Measurements from ENCODE around the gene TOMM7.
A peak's percentile ranks its signal among the peaks of the same experiment; 100 is the strongest.

Gene TOMM7

GRCh38 chr7:22864855-22865601, 42.4 kb upstream of the TOMM7 start:
- TF ChIP-seq CTCF (conservative IDR thresholded peaks at IDR 0.05) = no peak
- TF ChIP-seq ZFX (IDR thresholded peaks at IDR 0.05) = no peak
- H3K27ac ChIP-seq = no peak overlapping the region

DNA sequence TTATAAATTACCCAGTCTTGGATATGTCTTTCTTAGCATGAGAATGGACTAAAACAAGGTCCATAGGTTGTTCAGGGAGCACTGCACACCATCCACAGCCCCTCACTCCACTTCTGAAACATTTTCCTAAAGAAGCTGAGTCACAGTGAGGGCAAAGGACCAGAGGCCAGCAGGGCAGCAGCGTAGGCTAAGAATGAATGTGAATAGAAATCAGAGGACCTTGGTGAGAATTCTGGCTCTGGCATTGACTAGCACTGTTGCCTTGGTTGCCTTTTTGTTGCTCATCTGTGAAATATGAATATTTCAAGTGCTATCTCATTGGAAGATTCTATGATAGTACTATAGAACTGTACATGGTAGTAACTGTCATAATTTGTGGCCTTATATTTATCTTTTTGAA, 41.7 kb upstream of the TOMM7 start:
- H3K27ac ChIP-seq = no peak overlapping the region
- TF ChIP-seq ZFX (IDR thresholded peaks at IDR 0.05) = no peak
- no peak for TF ChIP-seq CTCF (conservative IDR thresholded peaks at IDR 0.05)

GRCh38 chr7:22863156-22863899, 40.7 kb upstream of the TOMM7 start:
- H3K27ac ChIP-seq = no peak overlapping the region
- TF ChIP-seq ZFX (IDR thresholded peaks at IDR 0.05) (no peak), CTCF (conservative IDR thresholded peaks at IDR 0.05) (no peak)

DNA sequence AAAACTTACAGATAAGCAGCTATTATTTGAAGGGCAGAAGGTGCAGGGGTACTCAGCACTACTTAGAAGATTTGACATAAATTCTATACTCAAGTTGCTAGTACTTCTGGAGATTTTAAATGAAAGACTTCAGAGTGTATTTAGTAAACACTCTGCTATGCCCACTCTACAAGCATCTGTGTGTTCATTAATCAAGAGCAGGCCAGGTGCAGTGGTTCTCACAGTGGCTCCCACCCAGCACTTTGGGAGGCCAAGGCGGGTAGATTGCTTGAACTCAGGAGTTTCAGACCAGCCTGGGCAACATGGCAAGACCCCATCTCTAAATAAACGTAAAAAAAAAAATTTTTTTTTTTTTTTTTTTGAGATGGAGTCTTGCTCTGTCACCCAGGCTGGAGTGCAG, 38.9 kb upstream of the TOMM7 start:
- no peak overlapping the region for H3K27ac ChIP-seq
- TF ChIP-seq CTCF (conservative IDR thresholded peaks at IDR 0.05) (no peak), ZFX (IDR thresholded peaks at IDR 0.05) (no peak)

DNA sequence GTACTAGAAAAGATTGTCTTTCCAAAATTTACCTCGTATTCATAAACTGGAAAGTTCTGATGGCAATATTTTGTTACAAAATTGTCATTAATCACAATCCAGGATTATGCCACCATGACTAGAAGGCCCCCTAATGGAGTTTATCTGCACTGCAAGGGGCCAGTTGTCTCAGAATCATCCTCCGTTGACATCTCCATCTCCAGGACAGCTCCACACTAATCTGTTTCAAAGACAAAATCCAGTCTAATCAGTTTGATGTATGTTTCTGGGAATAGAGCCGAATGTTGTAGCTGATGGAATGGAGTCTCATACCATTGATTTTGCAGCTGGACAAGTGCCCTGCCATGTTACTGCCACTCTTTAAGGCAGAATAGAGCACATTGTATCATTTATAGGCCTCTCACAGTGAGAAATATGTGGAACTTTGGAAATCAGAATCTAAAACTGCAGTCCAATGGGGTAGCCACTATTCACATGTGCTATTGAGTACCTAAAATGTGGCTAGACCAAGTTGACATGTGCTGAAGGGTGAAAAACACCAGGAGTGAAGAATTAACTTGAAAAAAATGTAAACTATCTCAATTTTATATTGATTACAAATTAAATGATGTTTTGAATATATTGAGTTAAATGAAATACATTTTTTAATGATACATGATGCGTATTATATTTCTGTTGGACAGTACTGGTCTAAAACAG, 38.3 kb upstream of the TOMM7 start:
- TF ChIP-seq ZFX (IDR thresholded peaks at IDR 0.05) (no peak), CTCF (conservative IDR thresholded peaks at IDR 0.05) (peak; percentile 68)
- no peak overlapping the region for H3K27ac ChIP-seq

GRCh38 chr7:22860337-22860736, 37.7 kb upstream of the TOMM7 start:
- TF ChIP-seq ZFX (IDR thresholded peaks at IDR 0.05) (no peak), CTCF (conservative IDR thresholded peaks at IDR 0.05) (no peak)
- no peak overlapping the region for H3K27ac ChIP-seq
